Raji (cell line): Measurements from ENCODE around the gene MBD4.

ENCODE experiments used
- POLR2A ChIP-seq: IDR thresholded peaks from 2 replicates; pipeline ENCODE4 v1.6.1; 2011; ENCODE audit warnings: low read depth, low read length, control low read depth; ENCODE audit not compliant: insufficient read depth

MBD4 gene

GRCh38 chr3:129403450-129403849 lies 36.3 kb downstream of the MBD4 start:
- no peak for TF ChIP-seq POLR2A

GRCh38 chr3:129402616-129403015 lies 37.1 kb downstream of the MBD4 start:
- TF ChIP-seq POLR2A, result no peak

- TF ChIP-seq POLR2A, result no peak
Measured at GRCh38 chr3:129402210-129402609, 37.5 kb downstream of the MBD4 start.

GRCh38 chr3:129399895-129400357 lies 39.8 kb downstream of the MBD4 start:
- peak; percentile 35; the same call in 1 of the 2 replicates for TF ChIP-seq POLR2A

GRCh38 chr3:129399145-129399894 lies 40.4 kb downstream of the MBD4 start:
- TF ChIP-seq POLR2A, result peak; percentile 64

GRCh38 chr3:129398803-129399144 lies 41.0 kb downstream of the MBD4 start:
- TF ChIP-seq POLR2A, result no peak

- no peak for TF ChIP-seq POLR2A
Measured at GRCh38 chr3:129393271-129393670, 46.5 kb downstream of the MBD4 start.

GRCh38 chr3:129389572-129389937 lies 50.2 kb downstream of the MBD4 start:
- TF ChIP-seq POLR2A, result no peak

- no peak for TF ChIP-seq POLR2A
Measured at GRCh38 chr3:129387487-129387886, 52.3 kb downstream of the MBD4 start.

- TF ChIP-seq POLR2A, result no peak
Measured at GRCh38 chr3:129386984-129387383, 52.8 kb downstream of the MBD4 start.

- no peak for TF ChIP-seq POLR2A
Measured at GRCh38 chr3:129384594-129385323, 55.0 kb downstream of the MBD4 start.

GRCh38 chr3:129383292-129383860 lies 56.4 kb downstream of the MBD4 start:
- TF ChIP-seq POLR2A, result no peak

- no peak for TF ChIP-seq POLR2A
Measured at GRCh38 chr3:129382366-129382765, 57.4 kb downstream of the MBD4 start.
